Ishikawa (cell line): ENCODE data around the gene LNPEP.

Source experiments
- CEBPB ChIP-seq: IDR thresholded peaks from 2 replicates; pipeline ENCODE4 v1.6.1; 2012
- CREB1 ChIP-seq: IDR thresholded peaks from 2 replicates; pipeline ENCODE4 v1.6.1; 2012; ENCODE audit warnings: low read depth
- EGR1 ChIP-seq: IDR thresholded peaks from 2 replicates; pipeline ENCODE4 v1.6.1; 2012
- EP300 ChIP-seq: IDR thresholded peaks from 2 replicates; pipeline ENCODE4 v1.6.1; 2012; ENCODE audit warnings: borderline replicate concordance
- FOXM1 ChIP-seq: IDR thresholded peaks from 2 replicates; pipeline ENCODE4 v1.6.1; 2012; ENCODE audit warnings: low read depth, borderline replicate concordance
- MAX ChIP-seq: IDR thresholded peaks from 2 replicates; pipeline ENCODE4 v1.6.1; 2012
- NFIC ChIP-seq: IDR thresholded peaks from 2 replicates; pipeline ENCODE4 v1.6.1; 2012
- RAD21 ChIP-seq: IDR thresholded peaks from 2 replicates; pipeline ENCODE4 v1.6.1; 2012; ENCODE audit warnings: low read depth
- REST ChIP-seq: IDR thresholded peaks from 2 replicates; pipeline ENCODE4 v1.6.1; 2012; ENCODE audit warnings: low read depth, mild to moderate bottlenecking
- TAF1 ChIP-seq: IDR thresholded peaks from 2 replicates; pipeline ENCODE4 v1.6.1; 2012; ENCODE audit warnings: low read depth, mild to moderate bottlenecking
- TCF12 ChIP-seq: IDR thresholded peaks from 2 replicates; pipeline ENCODE4 v1.6.1; 2012; ENCODE audit warnings: low read depth
- TEAD4 ChIP-seq: IDR thresholded peaks from 2 replicates; pipeline ENCODE4 v1.6.1; 2012
- USF1 ChIP-seq: IDR thresholded peaks from 2 replicates; pipeline ENCODE4 v1.6.1; 2012
- YY1 ChIP-seq: IDR thresholded peaks from 2 replicates; pipeline ENCODE4 v1.6.1; 2012; ENCODE audit warnings: low read depth
- ZBTB7A ChIP-seq: IDR thresholded peaks from 2 replicates; pipeline ENCODE4 v1.6.1; 2012; ENCODE audit warnings: low read depth

Gene LNPEP

GRCh38 chr5:96977228-96977627 lies 41.3 kb downstream of the LNPEP start:
- TF ChIP-seq FOXM1 (no peak), CEBPB (no peak), NFIC (no peak)

GRCh38 chr5:96978812-96979449 lies 43.1 kb downstream of the LNPEP start:
- TF ChIP-seq USF1, result no peak
- no peak for TF ChIP-seq TEAD4
- no peak for TF ChIP-seq YY1
- no peak for TF ChIP-seq TAF1
- TF ChIP-seq CREB1, result no peak
- TF ChIP-seq EP300, result no peak
- TF ChIP-seq MAX, result no peak
- TF ChIP-seq RAD21, result no peak
- TF ChIP-seq REST, result no peak
- TF ChIP-seq CEBPB, result no peak
- TF ChIP-seq TCF12, result no peak
- TF ChIP-seq ZBTB7A, result no peak
- TF ChIP-seq EGR1, result no peak
- TF ChIP-seq NFIC, result no peak
- no peak for TF ChIP-seq FOXM1

- TF ChIP-seq TAF1, result no peak
- TF ChIP-seq MAX, result no peak
- TF ChIP-seq EP300, result no peak
- no peak for TF ChIP-seq TCF12
- no peak for TF ChIP-seq CREB1
- no peak for TF ChIP-seq FOXM1
- TF ChIP-seq EGR1, result no peak
- TF ChIP-seq TEAD4, result no peak
- no peak for TF ChIP-seq YY1
- no peak for TF ChIP-seq CEBPB
- TF ChIP-seq ZBTB7A, result no peak
- no peak for TF ChIP-seq REST
- no peak for TF ChIP-seq NFIC
- no peak for TF ChIP-seq RAD21
These were observed 48.8 kb downstream of the LNPEP start for GRCh38 chr5:96984506-96985192.

GRCh38 chr5:96986450-96986849 lies 50.6 kb downstream of the LNPEP start:
- TF ChIP-seq TAF1 (no peak), YY1 (no peak), USF1 (no peak), NFIC (no peak), FOXM1 (no peak), CEBPB (no peak), EP300 (no peak), CREB1 (no peak), MAX (no peak), REST (no peak), TEAD4 (no peak), EGR1 (no peak), TCF12 (no peak), RAD21 (no peak)
